GM23338 (cell line): Measurements from ENCODE around the gene MPRIP. TPM values are rescaled to one million over a fixed set of nuclear protein-coding genes. Genes with fewer than 3 reads are reported as not detected.

Experiments
- ATAC-seq: fragments of 200-7000 bp; cut with Tn5 transposase; 3 replicates; pipeline ENCODE4 v1.9.1; 2020
- DNase-seq: peaks from one replicate; pipeline ENCODE4 v3.0.0-alpha.2; 2015; ENCODE audit warnings: low spot score
- H2AFZ ChIP-seq: fragments of 200-600 bp; sonication (generic); 2 replicates; pipeline ENCODE4 v1.8.0; 2016; ENCODE audit warnings: antibody characterized with exemption, mild to moderate bottlenecking, moderate library complexity
- H3F3A ChIP-seq: fragments of 200-600 bp; sonication (generic); replicated peaks from 2 replicates; pipeline ENCODE4 v1.8.0; 2017; ENCODE audit warnings: antibody characterized with exemption, mixed run types, low read depth
- H3K27ac ChIP-seq: fragments of 200-600 bp; sonication (generic); 2 replicates; pipeline ENCODE4 v1.6.1; 2016; ENCODE audit warnings: low read depth
- H3K27me3 ChIP-seq: fragments of 200-600 bp; sonication (generic); 2 replicates; pipeline ENCODE4 v1.8.0; 2016; ENCODE audit warnings: mild to moderate bottlenecking, mixed run types, moderate library complexity; ENCODE audit not compliant: insufficient read depth
- H3K36me3 ChIP-seq: fragments of 200-600 bp; sonication (generic); 2 replicates; pipeline ENCODE4 v1.8.0; 2016; ENCODE audit warnings: mild to moderate bottlenecking; ENCODE audit not compliant: insufficient read depth
- H3K4me1 ChIP-seq: fragments of 200-600 bp; sonication (generic); 2 replicates; pipeline ENCODE4 v1.8.0; 2016; ENCODE audit warnings: mild to moderate bottlenecking, moderate library complexity; ENCODE audit not compliant: insufficient read depth
- H3K4me2 ChIP-seq: fragments of 200-600 bp; sonication (generic); 2 replicates; pipeline ENCODE4 v1.7.1; 2017; ENCODE audit warnings: mixed run types
- H3K4me3 ChIP-seq: fragments of 200-600 bp; sonication (generic); 2 replicates; pipeline ENCODE4 v1.6.1; 2016; ENCODE audit warnings: mixed run types
- H3K79me2 ChIP-seq: fragments of 200-600 bp; sonication (generic); replicated peaks from 2 replicates; pipeline ENCODE4 v1.8.0; 2017; ENCODE audit warnings: mild to moderate bottlenecking; ENCODE audit not compliant: insufficient read depth
- H3K9me2 ChIP-seq: fragments of 200-600 bp; sonication (generic); 2 replicates; pipeline ENCODE4 v1.8.0; 2017; ENCODE audit not compliant: insufficient read depth
- H4K20me1 ChIP-seq: fragments of 200-600 bp; sonication (generic); replicated peaks from 2 replicates; pipeline ENCODE4 v1.8.0; 2017; ENCODE audit warnings: mild to moderate bottlenecking; ENCODE audit not compliant: insufficient read depth
- H3K27ac Mint-ChIP-seq: 2 replicates; pipeline ENCODE4 v1.8.0; 2020; ENCODE audit warnings: inconsistent platforms, mild to moderate bottlenecking, moderate library complexity, mixed read lengths
- H3K27me3 Mint-ChIP-seq: 3 replicates; pipeline ENCODE4 v1.8.0; 2022; ENCODE audit warnings: low read depth, mild to moderate bottlenecking, moderate library complexity, mixed read lengths, inconsistent platforms; ENCODE audit not compliant: insufficient read depth, poor library complexity
- H3K36me3 Mint-ChIP-seq: 3 replicates; pipeline ENCODE4 v1.8.0; 2021; ENCODE audit warnings: low read depth, mild to moderate bottlenecking, inconsistent platforms, moderate library complexity, mixed read lengths
- H3K4me1 Mint-ChIP-seq: 3 replicates; pipeline ENCODE4 v1.8.0; 2020; ENCODE audit warnings: mild to moderate bottlenecking, inconsistent platforms, mixed read lengths
- H3K4me3 Mint-ChIP-seq: 3 replicates; pipeline ENCODE4 v1.8.0; 2021; ENCODE audit warnings: moderate library complexity, mild to moderate bottlenecking, inconsistent platforms, mixed read lengths
- H3K9me3 Mint-ChIP-seq: 3 replicates; pipeline ENCODE4 v1.8.0; 2020; ENCODE audit warnings: moderate library complexity, mild to moderate bottlenecking, inconsistent platforms, mixed read lengths
- EZH2 ChIP-seq: fragments of 200-600 bp; sonication (generic); IDR thresholded peaks from one replicate; pipeline ENCODE4 v1.8.0; 2017; ENCODE audit warnings: antibody characterized with exemption, mild to moderate bottlenecking, low read depth; ENCODE audit not compliant: unreplicated experiment
- EZH2phosphoT487 ChIP-seq: fragments of 200-600 bp; sonication (generic); IDR thresholded peaks from one replicate; pipeline ENCODE4 v1.8.1; 2018; ENCODE audit warnings: antibody characterized with exemption; ENCODE audit not compliant: unreplicated experiment
- JUNB ChIP-seq: IDR thresholded peaks from one replicate; pipeline ENCODE4 v1.6.1; 2016; ENCODE audit warnings: antibody characterized with exemption; ENCODE audit not compliant: unreplicated experiment
- NANOG ChIP-seq: IDR thresholded peaks from 2 replicates; pipeline ENCODE4 v1.6.1; 2016; ENCODE audit warnings: antibody characterized with exemption, borderline replicate concordance
- POLR2AphosphoS5 ChIP-seq: IDR thresholded peaks from 2 replicates; pipeline ENCODE4 v1.6.1; 2016; ENCODE audit warnings: antibody characterized with exemption, low read depth
- REST ChIP-seq: IDR thresholded peaks from one replicate; pipeline ENCODE4 v1.6.1; 2018; ENCODE audit warnings: antibody characterized with exemption; ENCODE audit not compliant: unreplicated experiment
- STAT1 ChIP-seq: IDR thresholded peaks from one replicate; pipeline ENCODE4 v1.6.1; 2016; ENCODE audit warnings: antibody characterized with exemption; ENCODE audit not compliant: unreplicated experiment
- ZNF114 ChIP-seq: fragments of 250-450 bp; sonication (Bioruptor Pico); IDR thresholded peaks from 2 replicates; pipeline ENCODE4 v1.5.0; 2020; ENCODE audit warnings: mild to moderate bottlenecking, moderate library complexity
- polyA plus RNA-seq: library from polyadenylated mRNA; unstranded; fragments of >200 nt; fragmentation: Nextera tagmentation; extraction: Ambion mirVana; gene quantifications from 2 replicates; pipeline ENCODE4 v1.2.1, GENCODE V29; 2016
- total RNA-seq: library from RNA; depleted of rRNA; stranded (reverse); fragments of >200 nt; shearing (Covaris generic); gene quantifications from 2 replicates; pipeline ENCODE4 v1.2.3, GENCODE V29; 2014
- TF ChIP-seq, protein P1 (sequence below): fragments of 250-450 bp; sonication (Bioruptor Pico); IDR thresholded peaks from 2 replicates; pipeline ENCODE4 v1.5.0; 2020; ENCODE audit warnings: mild to moderate bottlenecking, moderate library complexity

MPRIP gene
- total and polyA plus RNA-seq, 2 experiments from 2014 or later, result 39.3 to 113 TPM

DNA sequence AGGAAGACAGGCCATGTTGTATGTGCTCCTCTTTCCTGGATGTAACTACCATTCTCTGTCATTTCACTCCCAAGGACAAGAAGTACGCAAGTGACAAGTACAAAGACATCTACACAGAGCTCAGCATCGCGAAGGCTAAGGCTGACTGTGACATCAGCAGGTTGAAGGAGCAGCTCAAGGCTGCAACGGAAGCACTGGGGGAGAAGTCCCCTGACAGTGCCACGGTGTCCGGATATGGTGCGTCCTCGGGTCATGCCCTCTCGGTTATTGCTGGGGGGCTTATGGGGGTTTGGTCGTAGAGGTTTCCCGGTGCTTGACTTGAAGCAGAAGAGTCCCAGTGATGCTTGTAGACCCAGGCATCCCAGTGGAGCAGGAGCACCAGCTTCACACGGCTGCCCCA is 134.9 kb downstream of the MPRIP start (continued):
- TF ChIP-seq, protein P1, sequence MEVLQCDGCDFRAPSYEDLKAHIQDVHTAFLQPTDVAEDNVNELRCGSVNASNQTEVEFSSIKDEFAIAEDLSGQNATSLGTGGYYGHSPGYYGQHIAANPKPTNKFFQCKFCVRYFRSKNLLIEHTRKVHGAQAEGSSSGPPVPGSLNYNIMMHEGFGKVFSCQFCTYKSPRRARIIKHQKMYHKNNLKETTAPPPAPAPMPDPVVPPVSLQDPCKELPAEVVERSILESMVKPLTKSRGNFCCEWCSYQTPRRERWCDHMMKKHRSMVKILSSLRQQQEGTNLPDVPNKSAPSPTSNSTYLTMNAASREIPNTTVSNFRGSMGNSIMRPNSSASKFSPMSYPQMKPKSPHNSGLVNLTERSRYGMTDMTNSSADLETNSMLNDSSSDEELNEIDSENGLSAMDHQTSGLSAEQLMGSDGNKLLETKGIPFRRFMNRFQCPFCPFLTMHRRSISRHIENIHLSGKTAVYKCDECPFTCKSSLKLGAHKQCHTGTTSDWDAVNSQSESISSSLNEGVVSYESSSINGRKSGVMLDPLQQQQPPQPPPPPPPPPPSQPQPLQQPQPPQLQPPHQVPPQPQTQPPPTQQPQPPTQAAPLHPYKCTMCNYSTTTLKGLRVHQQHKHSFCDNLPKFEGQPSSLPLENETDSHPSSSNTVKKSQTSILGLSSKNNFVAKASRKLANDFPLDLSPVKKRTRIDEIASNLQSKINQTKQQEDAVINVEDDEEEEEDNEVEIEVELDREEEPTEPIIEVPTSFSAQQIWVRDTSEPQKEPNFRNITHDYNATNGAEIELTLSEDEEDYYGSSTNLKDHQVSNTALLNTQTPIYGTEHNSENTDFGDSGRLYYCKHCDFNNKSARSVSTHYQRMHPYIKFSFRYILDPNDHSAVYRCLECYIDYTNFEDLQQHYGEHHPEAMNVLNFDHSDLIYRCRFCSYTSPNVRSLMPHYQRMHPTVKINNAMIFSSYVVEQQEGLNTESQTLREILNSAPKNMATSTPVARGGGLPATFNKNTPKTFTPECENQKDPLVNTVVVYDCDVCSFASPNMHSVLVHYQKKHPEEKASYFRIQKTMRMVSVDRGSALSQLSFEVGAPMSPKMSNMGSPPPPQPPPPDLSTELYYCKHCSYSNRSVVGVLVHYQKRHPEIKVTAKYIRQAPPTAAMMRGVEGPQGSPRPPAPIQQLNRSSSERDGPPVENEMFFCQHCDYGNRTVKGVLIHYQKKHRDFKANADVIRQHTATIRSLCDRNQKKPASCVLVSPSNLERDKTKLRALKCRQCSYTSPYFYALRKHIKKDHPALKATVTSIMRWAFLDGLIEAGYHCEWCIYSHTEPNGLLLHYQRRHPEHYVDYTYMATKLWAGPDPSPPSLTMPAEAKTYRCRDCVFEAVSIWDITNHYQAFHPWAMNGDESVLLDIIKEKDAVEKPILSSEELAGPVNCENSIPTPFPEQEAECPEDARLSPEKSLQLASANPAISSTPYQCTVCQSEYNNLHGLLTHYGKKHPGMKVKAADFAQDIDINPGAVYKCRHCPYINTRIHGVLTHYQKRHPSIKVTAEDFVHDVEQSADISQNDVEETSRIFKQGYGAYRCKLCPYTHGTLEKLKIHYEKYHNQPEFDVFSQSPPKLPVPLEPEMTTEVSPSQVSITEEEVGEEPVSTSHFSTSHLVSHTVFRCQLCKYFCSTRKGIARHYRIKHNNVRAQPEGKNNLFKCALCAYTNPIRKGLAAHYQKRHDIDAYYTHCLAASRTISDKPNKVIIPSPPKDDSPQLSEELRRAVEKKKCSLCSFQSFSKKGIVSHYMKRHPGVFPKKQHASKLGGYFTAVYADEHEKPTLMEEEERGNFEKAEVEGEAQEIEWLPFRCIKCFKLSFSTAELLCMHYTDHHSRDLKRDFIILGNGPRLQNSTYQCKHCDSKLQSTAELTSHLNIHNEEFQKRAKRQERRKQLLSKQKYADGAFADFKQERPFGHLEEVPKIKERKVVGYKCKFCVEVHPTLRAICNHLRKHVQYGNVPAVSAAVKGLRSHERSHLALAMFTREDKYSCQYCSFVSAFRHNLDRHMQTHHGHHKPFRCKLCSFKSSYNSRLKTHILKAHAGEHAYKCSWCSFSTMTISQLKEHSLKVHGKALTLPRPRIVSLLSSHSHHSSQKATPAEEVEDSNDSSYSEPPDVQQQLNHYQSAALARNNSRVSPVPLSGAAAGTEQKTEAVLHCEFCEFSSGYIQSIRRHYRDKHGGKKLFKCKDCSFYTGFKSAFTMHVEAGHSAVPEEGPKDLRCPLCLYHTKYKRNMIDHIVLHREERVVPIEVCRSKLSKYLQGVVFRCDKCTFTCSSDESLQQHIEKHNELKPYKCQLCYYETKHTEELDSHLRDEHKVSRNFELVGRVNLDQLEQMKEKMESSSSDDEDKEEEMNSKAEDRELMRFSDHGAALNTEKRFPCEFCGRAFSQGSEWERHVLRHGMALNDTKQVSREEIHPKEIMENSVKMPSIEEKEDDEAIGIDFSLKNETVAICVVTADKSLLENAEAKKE (CRISPR knock-in tag), result no peak
- TF ChIP-seq NANOG, result no peak
- no peak for TF ChIP-seq EZH2
- no peak for TF ChIP-seq POLR2AphosphoS5
- TF ChIP-seq EZH2phosphoT487, result no peak
- TF ChIP-seq REST, result no peak

DNA sequence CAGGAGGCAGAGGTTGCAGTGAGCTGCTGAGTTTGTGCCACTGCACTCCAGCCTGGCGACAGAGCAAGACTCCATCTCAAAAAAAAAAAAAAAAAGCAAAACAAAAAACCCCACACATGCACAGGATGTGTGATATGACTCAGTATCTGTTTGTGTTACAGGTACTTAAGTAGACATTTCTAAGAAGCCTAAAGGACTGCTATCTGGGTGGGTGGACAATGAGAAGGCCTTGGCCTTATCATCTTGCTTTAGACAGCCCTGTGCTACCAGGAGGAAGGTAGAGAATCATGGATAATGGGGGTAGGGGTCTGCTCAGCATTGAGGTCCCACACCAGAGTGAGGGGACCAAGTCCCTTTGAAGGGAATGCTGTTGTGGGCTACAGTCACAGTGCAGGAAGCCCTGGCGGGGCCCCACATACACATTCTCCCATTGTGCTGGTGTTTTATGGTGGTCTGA is 137.1 kb downstream of the MPRIP start:
- no peak for ATAC-seq
- H3K27me3 ChIP-seq, result no peaks in the 10 kb centered on the region
- H3K4me1 ChIP-seq, result no peaks in the 10 kb centered on the region
- no peaks in the 10 kb centered on the region for H3K9me2 ChIP-seq
- peaks cover 35% of the 10 kb centered on the region for H3K36me3 Mint-ChIP-seq
- H3K4me2 ChIP-seq, result no peak overlapping the region
- no peak overlapping the region for H3K4me3 Mint-ChIP-seq
- H3K4me3 ChIP-seq, result no peak overlapping the region
- H3K4me1 Mint-ChIP-seq, result peaks cover under 1% of the 10 kb centered on the region; the same call in 1 of the 3 replicates
- H3K27ac Mint-ChIP-seq, result no peak overlapping the region
- H2AFZ ChIP-seq, result no peak overlapping the region
- no peaks in the 10 kb centered on the region for H3K27me3 Mint-ChIP-seq
- no peaks in the 10 kb centered on the region for H3K9me3 Mint-ChIP-seq
- H3F3A ChIP-seq, result no peaks in the 10 kb centered on the region
- no peak for TF ChIP-seq STAT1
- no peak for TF ChIP-seq NANOG
- no peak for TF ChIP-seq ZNF114
- no peak for TF ChIP-seq EZH2phosphoT487
- no peak for TF ChIP-seq POLR2AphosphoS5
- TF ChIP-seq JUNB, result no peak
- H3K79me2 ChIP-seq, result no peaks in the 10 kb centered on the region
- no peaks in the 10 kb centered on the region; the same call in 1 of the 2 replicates for H4K20me1 ChIP-seq
- no peak for DNase-seq
- H3K36me3 ChIP-seq, result no peaks in the 10 kb centered on the region; the same call in 1 of the 2 replicates
- no peak overlapping the region for H3K27ac ChIP-seq
